ENCODE results near the gene GAP43. TPM values are rescaled to one million over a fixed set of nuclear protein-coding genes. Genes with fewer than 3 reads are reported as not detected.

GAP43 gene
- total and polyA plus RNA-seq, 3 donors from 2014 or later: 0.62 to 0.63 (median 0.62) TPM

DNA sequence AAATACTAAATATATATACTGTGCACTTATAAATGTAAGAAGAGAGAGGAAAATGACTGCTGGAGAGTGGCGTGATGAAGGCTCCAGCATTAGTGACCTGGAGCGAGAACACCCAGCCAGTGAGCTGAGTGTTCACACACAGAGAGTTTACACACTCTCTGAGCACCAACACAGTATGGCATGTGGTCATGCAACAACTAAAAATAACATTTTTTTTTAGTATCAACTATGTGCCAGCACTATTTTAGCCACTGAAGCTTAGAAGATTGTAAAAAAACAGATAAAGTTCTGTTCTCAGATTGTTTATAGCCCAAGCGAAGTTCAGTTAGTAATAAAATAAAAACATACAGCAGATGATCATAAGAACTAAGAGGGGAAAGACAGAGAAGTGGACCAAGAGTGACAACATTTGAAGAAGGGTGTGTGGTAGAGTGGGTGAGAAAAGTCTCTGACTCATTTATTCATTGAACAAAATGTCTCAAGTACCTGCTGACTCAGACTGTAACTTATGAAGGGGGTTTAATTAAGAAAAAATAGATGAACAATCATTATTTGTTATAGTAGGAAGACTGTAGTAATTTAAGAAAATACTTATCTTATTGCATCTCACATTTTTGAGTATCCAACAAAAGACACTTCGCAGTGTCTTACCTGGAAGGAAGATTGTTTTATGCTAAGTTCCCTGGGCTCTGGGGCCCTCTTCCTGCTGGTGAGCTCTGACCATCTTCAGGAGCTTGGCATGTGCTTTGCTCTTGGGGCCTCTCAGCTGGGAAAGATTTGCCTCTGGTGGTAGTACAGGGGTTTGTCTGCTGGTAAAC is 43.8 kb downstream of the GAP43 start:
- no peak overlapping the region for H3K27ac ChIP-seq
- no peak overlapping the region for H3K4me3 ChIP-seq
- WGBS, 2 donors: 88 to 94% methylated on average over 4 of the region's 4 CpGs
- H3K4me1 ChIP-seq: no peaks in the 10 kb centered on the region
- DNase-seq: no peak
- intact Hi-C loops (cut with DNase I; ENCODE audit: low total_unique reads): no loop called here
- H3K27me3 ChIP-seq: no peaks in the 10 kb centered on the region
- no peaks in the 10 kb centered on the region for H3K9me3 ChIP-seq
- H3K36me3 ChIP-seq (ENCODE audit: low read depth, missing control alignments): no peaks in the 10 kb centered on the region
- TF ChIP-seq CTCF (IDR thresholded peaks at IDR 0.05) (no peak), POLR2A (IDR thresholded peaks at IDR 0.05) (no peak)

GRCh38 chr3:115667738-115668065 is 44.4 kb downstream of the GAP43 start:
- intact Hi-C loops (cut with DNase I; ENCODE audit: low total_unique reads): no loop called here

GRCh38 chr3:115670911-115671310 is 47.6 kb downstream of the GAP43 start:
- no peak overlapping the region for H3K27ac ChIP-seq
- H3K36me3 ChIP-seq (ENCODE audit: low read depth, missing control alignments): no peaks in the 10 kb centered on the region
- no peaks in the 10 kb centered on the region for H3K9me3 ChIP-seq
- H3K4me3 ChIP-seq: no peak overlapping the region
- no peaks in the 10 kb centered on the region for H3K4me1 ChIP-seq
- H3K27me3 ChIP-seq: no peaks in the 10 kb centered on the region
- no peak for TF ChIP-seq POLR2A (IDR thresholded peaks at IDR 0.05)
- intact Hi-C loops (cut with DNase I; ENCODE audit: low total_unique reads): no loop called here
- DNase-seq: no peak

More at GRCh38 chr3:115667738-115668065, 44.4 kb downstream of the GAP43 start:
- DNase-seq: no peak
- Histone ChIP-seq H3K4me1 (no peaks in the 10 kb centered on the region), H3K27me3 (no peaks in the 10 kb centered on the region), H3K4me3 (no peak overlapping the region), H3K9me3 (no peaks in the 10 kb centered on the region), H3K27ac (no peak overlapping the region), H3K36me3 (ENCODE audit: low read depth, missing control alignments) (no peaks in the 10 kb centered on the region)
- TF ChIP-seq CTCF (IDR thresholded peaks at IDR 0.05) (no peak), POLR2A (IDR thresholded peaks at IDR 0.05) (no peak)

GRCh38 chr3:115671761-115672455 is 48.6 kb downstream of the GAP43 start:
- intact Hi-C loops (cut with DNase I; ENCODE audit: low total_unique reads): no loop called here
- Histone ChIP-seq H3K4me1 (no peaks in the 10 kb centered on the region), H3K9me3 (no peaks in the 10 kb centered on the region), H3K4me3 (no peak overlapping the region), H3K36me3 (ENCODE audit: low read depth, missing control alignments) (no peaks in the 10 kb centered on the region), H3K27ac (no peak overlapping the region), H3K27me3 (no peaks in the 10 kb centered on the region)
- no peak for TF ChIP-seq CTCF (IDR thresholded peaks at IDR 0.05)
- no peak for TF ChIP-seq POLR2A (IDR thresholded peaks at IDR 0.05)
- no peak for DNase-seq
- 61 to 69% methylated on average over 5 of the region's 5 CpGs for WGBS, 2 donors

DNA sequence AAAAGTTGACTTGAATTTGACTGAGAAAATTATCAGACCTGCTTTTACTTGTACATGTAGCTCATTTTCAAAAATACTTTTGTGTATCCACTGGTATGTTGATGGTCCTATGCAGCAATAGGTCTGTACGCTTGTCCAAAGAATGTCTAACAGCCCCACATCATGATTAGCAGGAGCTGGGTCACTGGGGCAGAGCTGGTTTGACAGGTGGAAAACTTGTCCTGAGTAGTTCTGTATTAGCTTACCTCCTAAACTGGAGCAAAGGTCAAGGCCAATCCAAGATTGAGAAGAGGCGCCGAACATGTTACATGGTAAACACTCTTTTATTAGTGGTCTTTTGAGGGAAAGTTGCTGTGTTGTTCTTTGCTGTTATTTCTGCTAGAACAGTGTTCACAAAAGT is 50.6 kb downstream of the GAP43 start:
- intact Hi-C loops (cut with DNase I; ENCODE audit: low total_unique reads): no loop called here
- no peak for TF ChIP-seq CTCF (IDR thresholded peaks at IDR 0.05)
- no peak for TF ChIP-seq POLR2A (IDR thresholded peaks at IDR 0.05)
- Histone ChIP-seq H3K4me3 (no peak overlapping the region), H3K27ac (no peak overlapping the region), H3K4me1 (no peaks in the 10 kb centered on the region), H3K27me3 (no peaks in the 10 kb centered on the region), H3K9me3 (no peaks in the 10 kb centered on the region), H3K36me3 (ENCODE audit: low read depth, missing control alignments) (no peaks in the 10 kb centered on the region)
- WGBS, 2 donors: 93 to 94% methylated on average over 3 of the region's 3 CpGs
- DNase-seq: no peak
